Measurements from ENCODE around the gene RARA. TPM values are rescaled to one million over a fixed set of nuclear protein-coding genes. Genes with fewer than 3 reads are reported as not detected.

The RARA gene
- total and polyA plus RNA-seq, 2 experiments from 2014 or later: 7.4 to 15.9 TPM

DNA sequence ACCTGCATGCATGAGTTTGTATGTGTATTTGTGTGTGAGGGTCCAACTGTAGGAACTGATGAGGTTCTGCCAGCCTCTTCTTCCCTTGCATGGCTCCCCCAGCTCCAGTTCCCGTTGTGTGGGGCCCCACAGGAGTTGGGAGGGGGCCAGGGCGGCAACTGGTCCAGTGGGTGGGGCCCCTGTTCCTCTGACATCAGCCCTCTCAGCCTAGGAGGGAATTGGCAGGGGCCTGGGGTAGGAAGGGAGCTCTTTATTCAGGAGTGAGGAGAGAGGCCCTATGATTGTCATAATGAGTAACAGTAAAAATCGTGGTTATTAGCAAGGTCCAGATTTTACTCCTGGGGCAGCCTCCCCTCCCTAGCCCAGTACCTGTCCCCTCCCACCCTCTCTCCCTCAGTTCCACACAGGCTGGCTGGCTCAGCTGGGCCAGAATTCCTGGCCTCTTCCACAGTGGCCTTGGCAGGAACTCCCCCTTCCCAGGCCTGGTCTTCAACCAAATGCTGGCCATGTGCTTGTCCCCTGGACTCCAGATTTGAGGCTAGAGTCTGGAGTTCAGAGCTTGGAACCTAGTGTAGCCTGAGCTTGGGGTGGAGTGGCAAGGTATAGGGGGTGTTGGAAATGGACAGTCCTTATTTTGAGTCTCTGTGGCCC is 18.9 kb downstream of the RARA start (continued):
- TF ChIP-seq, protein P1, sequence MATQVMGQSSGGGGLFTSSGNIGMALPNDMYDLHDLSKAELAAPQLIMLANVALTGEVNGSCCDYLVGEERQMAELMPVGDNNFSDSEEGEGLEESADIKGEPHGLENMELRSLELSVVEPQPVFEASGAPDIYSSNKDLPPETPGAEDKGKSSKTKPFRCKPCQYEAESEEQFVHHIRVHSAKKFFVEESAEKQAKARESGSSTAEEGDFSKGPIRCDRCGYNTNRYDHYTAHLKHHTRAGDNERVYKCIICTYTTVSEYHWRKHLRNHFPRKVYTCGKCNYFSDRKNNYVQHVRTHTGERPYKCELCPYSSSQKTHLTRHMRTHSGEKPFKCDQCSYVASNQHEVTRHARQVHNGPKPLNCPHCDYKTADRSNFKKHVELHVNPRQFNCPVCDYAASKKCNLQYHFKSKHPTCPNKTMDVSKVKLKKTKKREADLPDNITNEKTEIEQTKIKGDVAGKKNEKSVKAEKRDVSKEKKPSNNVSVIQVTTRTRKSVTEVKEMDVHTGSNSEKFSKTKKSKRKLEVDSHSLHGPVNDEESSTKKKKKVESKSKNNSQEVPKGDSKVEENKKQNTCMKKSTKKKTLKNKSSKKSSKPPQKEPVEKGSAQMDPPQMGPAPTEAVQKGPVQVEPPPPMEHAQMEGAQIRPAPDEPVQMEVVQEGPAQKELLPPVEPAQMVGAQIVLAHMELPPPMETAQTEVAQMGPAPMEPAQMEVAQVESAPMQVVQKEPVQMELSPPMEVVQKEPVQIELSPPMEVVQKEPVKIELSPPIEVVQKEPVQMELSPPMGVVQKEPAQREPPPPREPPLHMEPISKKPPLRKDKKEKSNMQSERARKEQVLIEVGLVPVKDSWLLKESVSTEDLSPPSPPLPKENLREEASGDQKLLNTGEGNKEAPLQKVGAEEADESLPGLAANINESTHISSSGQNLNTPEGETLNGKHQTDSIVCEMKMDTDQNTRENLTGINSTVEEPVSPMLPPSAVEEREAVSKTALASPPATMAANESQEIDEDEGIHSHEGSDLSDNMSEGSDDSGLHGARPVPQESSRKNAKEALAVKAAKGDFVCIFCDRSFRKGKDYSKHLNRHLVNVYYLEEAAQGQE (IDR thresholded peaks at IDR 0.05; ENCODE audit: unreplicated experiment): no peak
- no peak for TF ChIP-seq JUNB (IDR thresholded peaks at IDR 0.05; ENCODE audit: unreplicated experiment)
- TF ChIP-seq ZNF114 (CRISPR knock-in tag; IDR thresholded peaks at IDR 0.05): no peak
- no peak for TF ChIP-seq ZNF331 (CRISPR knock-in tag; IDR thresholded peaks at IDR 0.05; ENCODE audit: low read depth)
- TF ChIP-seq POLR2AphosphoS5 (IDR thresholded peaks at IDR 0.05; ENCODE audit: low read depth): no peak
- no peak for TF ChIP-seq EZH2 (IDR thresholded peaks at IDR 0.05; ENCODE audit: low read depth, unreplicated experiment)
- TF ChIP-seq, protein P2, sequence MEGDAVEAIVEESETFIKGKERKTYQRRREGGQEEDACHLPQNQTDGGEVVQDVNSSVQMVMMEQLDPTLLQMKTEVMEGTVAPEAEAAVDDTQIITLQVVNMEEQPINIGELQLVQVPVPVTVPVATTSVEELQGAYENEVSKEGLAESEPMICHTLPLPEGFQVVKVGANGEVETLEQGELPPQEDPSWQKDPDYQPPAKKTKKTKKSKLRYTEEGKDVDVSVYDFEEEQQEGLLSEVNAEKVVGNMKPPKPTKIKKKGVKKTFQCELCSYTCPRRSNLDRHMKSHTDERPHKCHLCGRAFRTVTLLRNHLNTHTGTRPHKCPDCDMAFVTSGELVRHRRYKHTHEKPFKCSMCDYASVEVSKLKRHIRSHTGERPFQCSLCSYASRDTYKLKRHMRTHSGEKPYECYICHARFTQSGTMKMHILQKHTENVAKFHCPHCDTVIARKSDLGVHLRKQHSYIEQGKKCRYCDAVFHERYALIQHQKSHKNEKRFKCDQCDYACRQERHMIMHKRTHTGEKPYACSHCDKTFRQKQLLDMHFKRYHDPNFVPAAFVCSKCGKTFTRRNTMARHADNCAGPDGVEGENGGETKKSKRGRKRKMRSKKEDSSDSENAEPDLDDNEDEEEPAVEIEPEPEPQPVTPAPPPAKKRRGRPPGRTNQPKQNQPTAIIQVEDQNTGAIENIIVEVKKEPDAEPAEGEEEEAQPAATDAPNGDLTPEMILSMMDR (conservative IDR thresholded peaks at IDR 0.05; ENCODE audit: low read depth in 2 of 2): no peak

DNA sequence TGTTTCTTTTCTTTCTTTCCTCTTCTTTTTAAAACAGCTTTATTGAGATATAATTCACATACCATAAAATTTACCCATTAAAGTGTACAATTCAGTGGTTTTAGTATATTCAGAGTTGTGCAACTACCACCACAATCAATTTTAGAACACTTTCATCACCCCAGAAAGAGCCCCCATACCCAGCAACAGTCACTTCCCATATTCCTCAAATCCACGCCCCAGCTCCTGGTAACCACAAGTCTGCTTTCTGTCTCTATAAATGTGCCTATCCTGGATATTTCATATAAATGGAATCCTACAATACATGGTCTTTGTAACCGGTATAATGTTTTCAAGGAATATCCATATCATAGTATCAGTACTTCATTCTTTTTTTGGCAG is 19.4 kb downstream of the RARA start:
- no peaks in the 10 kb centered on the region for H3K27me3 ChIP-seq (ENCODE audit: insufficient read depth)
- no peak overlapping the region for H3K4me2 ChIP-seq
- no peaks in the 10 kb centered on the region for H3F3A ChIP-seq (replicated peaks; ENCODE audit: low read depth)
- ATAC-seq (no peak), DNase-seq (ENCODE audit: low spot score) (no peak)
- Mint-ChIP-seq H3K27ac (no peak overlapping the region), H3K4me1 (peaks cover 46% of the 10 kb centered on the region), H3K27me3 (ENCODE audit: insufficient read depth, low read depth, poor library complexity) (peaks cover 8% of the 10 kb centered on the region), H3K9me3 (no peaks in the 10 kb centered on the region; the same call in 2 of the 3 replicates), H3K4me3 (no peak overlapping the region), H3K36me3 (ENCODE audit: low read depth) (peaks cover 12% of the 10 kb centered on the region)
- H4K20me1 ChIP-seq (replicated peaks; ENCODE audit: insufficient read depth): peaks cover 21% of the 10 kb centered on the region; the same call in 1 of the 2 replicates
- H3K4me3 ChIP-seq: no peak overlapping the region
- H3K79me2 ChIP-seq (replicated peaks; ENCODE audit: insufficient read depth): peaks cover 15% of the 10 kb centered on the region
- no peaks in the 10 kb centered on the region for H3K9me2 ChIP-seq (ENCODE audit: insufficient read depth)
- H2AFZ ChIP-seq: no peak overlapping the region
- H3K4me1 ChIP-seq (ENCODE audit: insufficient read depth): no peaks in the 10 kb centered on the region; the same call in 1 of the 2 replicates
- no peaks in the 10 kb centered on the region for H3K36me3 ChIP-seq (ENCODE audit: insufficient read depth)
- no peak overlapping the region for H3K27ac ChIP-seq (ENCODE audit: low read depth)
- TF ChIP-seq CREB1 (CRISPR knock-in tag; IDR thresholded peaks at IDR 0.05; ENCODE audit: low read depth): no peak
- TF ChIP-seq ZNF331 (CRISPR knock-in tag; IDR thresholded peaks at IDR 0.05; ENCODE audit: low read depth): no peak
- no peak for TF ChIP-seq JUNB (IDR thresholded peaks at IDR 0.05; ENCODE audit: unreplicated experiment)
- TF ChIP-seq ZNF114 (CRISPR knock-in tag; IDR thresholded peaks at IDR 0.05): no peak
- TF ChIP-seq, protein P1 (IDR thresholded peaks at IDR 0.05; ENCODE audit: unreplicated experiment): no peak
- TF ChIP-seq NANOG (IDR thresholded peaks at IDR 0.05; ENCODE audit: borderline replicate concordance): no peak
- TF ChIP-seq, protein P2 (conservative IDR thresholded peaks at IDR 0.05; ENCODE audit: low read depth in 2 of 2): no peak
- no peak for TF ChIP-seq STAT1 (IDR thresholded peaks at IDR 0.05; ENCODE audit: unreplicated experiment)
- TF ChIP-seq, protein P3, sequence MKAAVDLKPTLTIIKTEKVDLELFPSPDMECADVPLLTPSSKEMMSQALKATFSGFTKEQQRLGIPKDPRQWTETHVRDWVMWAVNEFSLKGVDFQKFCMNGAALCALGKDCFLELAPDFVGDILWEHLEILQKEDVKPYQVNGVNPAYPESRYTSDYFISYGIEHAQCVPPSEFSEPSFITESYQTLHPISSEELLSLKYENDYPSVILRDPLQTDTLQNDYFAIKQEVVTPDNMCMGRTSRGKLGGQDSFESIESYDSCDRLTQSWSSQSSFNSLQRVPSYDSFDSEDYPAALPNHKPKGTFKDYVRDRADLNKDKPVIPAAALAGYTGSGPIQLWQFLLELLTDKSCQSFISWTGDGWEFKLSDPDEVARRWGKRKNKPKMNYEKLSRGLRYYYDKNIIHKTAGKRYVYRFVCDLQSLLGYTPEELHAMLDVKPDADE (IDR thresholded peaks at IDR 0.05): no peak
